Mesothelial cell of epicardium (in vitro differentiated cells): Measurements from ENCODE around the gene CHL1. TPM values are rescaled to one million over a fixed set of nuclear protein-coding genes. Genes with fewer than 3 reads are reported as not detected.

Experiments
- DNase-seq, 2 experiments: peaks; one replicate each; pipeline ENCODE4 v3.0.0; 2021; ENCODE audit warnings: low spot score in 2 of 2; ENCODE audit not compliant: unreplicated experiment in 2 of 2
- H3K27ac Mint-ChIP-seq: 2 replicates; pipeline ENCODE4 v1.8.0; 2021; ENCODE audit warnings: mixed read lengths
- H3K27me3 Mint-ChIP-seq: 2 replicates; pipeline ENCODE4 v1.8.0; 2021; ENCODE audit warnings: low read depth, mixed read lengths
- H3K36me3 Mint-ChIP-seq: 2 replicates; pipeline ENCODE4 v1.8.0; 2021; ENCODE audit warnings: mixed read lengths
- H3K4me1 Mint-ChIP-seq: 2 replicates; pipeline ENCODE4 v1.8.0; 2021; ENCODE audit warnings: mixed read lengths
- H3K4me3 Mint-ChIP-seq: 2 replicates; pipeline ENCODE4 v1.8.0; 2021; ENCODE audit warnings: mild to moderate bottlenecking, moderate library complexity, mixed read lengths
- H3K9me3 Mint-ChIP-seq: 2 replicates; pipeline ENCODE4 v1.8.0; 2021; ENCODE audit warnings: mixed read lengths
- total RNA-seq: library from RNA; stranded (reverse); gene quantifications from 3 replicates; pipeline ENCODE4 v1.2.1, GENCODE V29; 2021
- TF ChIP-seq, protein P1 (sequence below): fragments of 200-600 bp; sonication (generic); IDR thresholded peaks from one replicate; pipeline ENCODE4 v1.5.0; 2021; ENCODE audit warnings: antibody characterized with exemption; ENCODE audit not compliant: unreplicated experiment

The CHL1 gene
- total RNA-seq, 1 donor from 2014 or later = not detected

GRCh38 chr3:249587-250262 lies 53.2 kb downstream of the CHL1 start:
- H3K9me3 Mint-ChIP-seq = no peaks in the 10 kb centered on the region
- peaks cover 51% of the 10 kb centered on the region for H3K27me3 Mint-ChIP-seq
- peaks cover 10% of the 10 kb centered on the region for H3K4me1 Mint-ChIP-seq
- no peak overlapping the region for H3K4me3 Mint-ChIP-seq
- no peak for DNase-seq
- TF ChIP-seq, protein P1, sequence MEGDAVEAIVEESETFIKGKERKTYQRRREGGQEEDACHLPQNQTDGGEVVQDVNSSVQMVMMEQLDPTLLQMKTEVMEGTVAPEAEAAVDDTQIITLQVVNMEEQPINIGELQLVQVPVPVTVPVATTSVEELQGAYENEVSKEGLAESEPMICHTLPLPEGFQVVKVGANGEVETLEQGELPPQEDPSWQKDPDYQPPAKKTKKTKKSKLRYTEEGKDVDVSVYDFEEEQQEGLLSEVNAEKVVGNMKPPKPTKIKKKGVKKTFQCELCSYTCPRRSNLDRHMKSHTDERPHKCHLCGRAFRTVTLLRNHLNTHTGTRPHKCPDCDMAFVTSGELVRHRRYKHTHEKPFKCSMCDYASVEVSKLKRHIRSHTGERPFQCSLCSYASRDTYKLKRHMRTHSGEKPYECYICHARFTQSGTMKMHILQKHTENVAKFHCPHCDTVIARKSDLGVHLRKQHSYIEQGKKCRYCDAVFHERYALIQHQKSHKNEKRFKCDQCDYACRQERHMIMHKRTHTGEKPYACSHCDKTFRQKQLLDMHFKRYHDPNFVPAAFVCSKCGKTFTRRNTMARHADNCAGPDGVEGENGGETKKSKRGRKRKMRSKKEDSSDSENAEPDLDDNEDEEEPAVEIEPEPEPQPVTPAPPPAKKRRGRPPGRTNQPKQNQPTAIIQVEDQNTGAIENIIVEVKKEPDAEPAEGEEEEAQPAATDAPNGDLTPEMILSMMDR = no peak
- no peaks in the 10 kb centered on the region for H3K36me3 Mint-ChIP-seq
- no peak overlapping the region for H3K27ac Mint-ChIP-seq

- Mint-ChIP-seq H3K4me1 (no peaks in the 10 kb centered on the region), H3K4me3 (no peak overlapping the region), H3K27me3 (peaks cover 51% of the 10 kb centered on the region), H3K36me3 (no peaks in the 10 kb centered on the region), H3K9me3 (no peaks in the 10 kb centered on the region), H3K27ac (no peak overlapping the region)
- TF ChIP-seq, protein P1 = no peak
- DNase-seq = no peak
These were observed 59.9 kb downstream of the CHL1 start for GRCh38 chr3:256501-256900.

- DNase-seq = no peak
- H3K9me3 Mint-ChIP-seq = no peaks in the 10 kb centered on the region
- H3K36me3 Mint-ChIP-seq = no peaks in the 10 kb centered on the region
- H3K4me3 Mint-ChIP-seq = no peak overlapping the region
- H3K27ac Mint-ChIP-seq = no peak overlapping the region
- no peaks in the 10 kb centered on the region for H3K4me1 Mint-ChIP-seq
- H3K27me3 Mint-ChIP-seq = peaks cover 54% of the 10 kb centered on the region
- TF ChIP-seq, protein P1 = no peak
These were observed 61.3 kb downstream of the CHL1 start for GRCh38 chr3:257826-258225.

DNA sequence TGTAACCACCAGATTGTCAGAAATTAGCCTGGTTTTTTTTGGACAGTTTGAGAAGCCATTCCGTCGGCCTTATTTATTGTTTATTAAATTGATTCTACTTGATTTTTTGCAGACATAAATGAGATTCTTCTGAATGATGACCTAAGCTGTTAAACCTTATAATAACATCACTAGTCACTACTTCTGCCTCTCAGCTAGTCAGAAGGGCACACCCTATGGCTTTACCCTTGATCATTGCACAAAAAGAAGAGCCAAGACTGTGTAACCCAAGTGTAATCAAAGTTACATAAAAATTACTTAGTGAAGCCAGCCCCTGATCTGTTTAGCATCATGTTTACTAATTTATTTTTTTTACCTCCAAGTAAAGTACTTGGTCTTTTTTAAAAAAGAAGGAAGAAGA lies 64.3 kb downstream of the CHL1 start:
- no peaks in the 10 kb centered on the region for H3K36me3 Mint-ChIP-seq
- no peak overlapping the region for H3K4me3 Mint-ChIP-seq
- no peaks in the 10 kb centered on the region for H3K9me3 Mint-ChIP-seq
- H3K27ac Mint-ChIP-seq = no peak overlapping the region
- H3K27me3 Mint-ChIP-seq = peaks cover 37% of the 10 kb centered on the region
- TF ChIP-seq, protein P1 = no peak
- no peak for DNase-seq
- H3K4me1 Mint-ChIP-seq = no peaks in the 10 kb centered on the region

DNA sequence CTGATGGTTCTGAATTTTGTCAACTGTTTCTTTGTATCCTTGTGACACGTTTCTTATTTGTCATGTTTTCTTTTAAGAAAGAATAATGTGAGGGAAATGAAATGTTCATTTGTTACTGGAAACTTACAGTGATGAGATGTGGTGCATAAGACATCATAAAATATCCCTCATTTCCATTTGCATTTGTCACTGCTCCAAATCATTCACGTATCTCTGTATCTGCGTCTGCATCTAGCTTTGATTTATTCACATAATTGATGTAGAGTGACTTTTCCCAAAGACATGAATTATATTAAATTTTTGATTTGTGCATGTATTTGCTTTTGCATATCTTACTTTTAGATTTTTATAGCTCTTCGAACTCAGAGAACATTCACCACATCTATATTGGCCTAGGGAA lies 66.8 kb downstream of the CHL1 start:
- Mint-ChIP-seq H3K4me3 (no peak overlapping the region), H3K9me3 (no peaks in the 10 kb centered on the region), H3K27ac (no peak overlapping the region), H3K4me1 (no peaks in the 10 kb centered on the region), H3K36me3 (no peaks in the 10 kb centered on the region), H3K27me3 (peaks cover 33% of the 10 kb centered on the region)
- no peak for DNase-seq
- TF ChIP-seq, protein P1 = no peak
